ENCODE results near the gene DCDC1. TPM values are rescaled to one million over a fixed set of nuclear protein-coding genes. Genes with fewer than 3 reads are reported as not detected.

Gene DCDC1
- total and polyA plus RNA-seq, 2 experiments from 2014 or later = 1.1 TPM; not detected in 1

GRCh38 chr11:31415435-31415834, 45.9 kb upstream of the DCDC1 start:
- peaks cover 18% of the 10 kb centered on the region for H3K4me1 ChIP-seq (ENCODE audit: low read depth)
- H3K27ac ChIP-seq = no peak overlapping the region
- no peak overlapping the region for H3K4me3 ChIP-seq
- no peaks in the 10 kb centered on the region for H3K9me3 ChIP-seq (ENCODE audit: low read depth)
- TF ChIP-seq CTCF (IDR thresholded peaks at IDR 0.05; ENCODE audit: low read depth, low read length) = no peak
- DNase-seq (ENCODE audit: low read depth in 1 of 2, low spot score in 1 of 2) = no peak
- H3K36me3 ChIP-seq = no peaks in the 10 kb centered on the region
- H3K27me3 ChIP-seq = no peaks in the 10 kb centered on the region

- no peak for TF ChIP-seq CTCF (IDR thresholded peaks at IDR 0.05; ENCODE audit: low read depth, low read length)
Observed at GRCh38 chr11:31414338-31414737, 44.8 kb upstream of the DCDC1 start.

GRCh38 chr11:31412946-31413345, 43.4 kb upstream of the DCDC1 start:
- H3K27me3 ChIP-seq = no peaks in the 10 kb centered on the region
- no peak overlapping the region for H3K27ac ChIP-seq
- DNase-seq (ENCODE audit: low read depth in 1 of 2, low spot score in 1 of 2) = peak in 1 of 2 donors; percentile 56
- no peaks in the 10 kb centered on the region for H3K9me3 ChIP-seq (ENCODE audit: low read depth)
- H3K4me3 ChIP-seq = no peak overlapping the region
- no peak for TF ChIP-seq CTCF (IDR thresholded peaks at IDR 0.05; ENCODE audit: low read depth, low read length)
- no peaks in the 10 kb centered on the region for H3K36me3 ChIP-seq
- no peaks in the 10 kb centered on the region for H3K4me1 ChIP-seq (ENCODE audit: low read depth)

More at GRCh38 chr11:31414338-31414737, 44.8 kb upstream of the DCDC1 start:
- no peak overlapping the region for H3K4me3 ChIP-seq
- no peaks in the 10 kb centered on the region for H3K9me3 ChIP-seq (ENCODE audit: low read depth)
- DNase-seq (ENCODE audit: low read depth in 1 of 2, low spot score in 1 of 2) = no peak
- H3K36me3 ChIP-seq = no peaks in the 10 kb centered on the region
- peaks cover 7% of the 10 kb centered on the region for H3K4me1 ChIP-seq (ENCODE audit: low read depth)
- H3K27me3 ChIP-seq = no peaks in the 10 kb centered on the region
- no peak overlapping the region for H3K27ac ChIP-seq

- Histone ChIP-seq H3K27ac (no peak overlapping the region), H3K4me3 (no peak overlapping the region), H3K9me3 (ENCODE audit: low read depth) (no peaks in the 10 kb centered on the region), H3K4me1 (ENCODE audit: low read depth) (no peaks in the 10 kb centered on the region), H3K27me3 (no peaks in the 10 kb centered on the region), H3K36me3 (no peaks in the 10 kb centered on the region)
- no peak for TF ChIP-seq CTCF (IDR thresholded peaks at IDR 0.05; ENCODE audit: low read depth, low read length)
- DNase-seq (ENCODE audit: low read depth in 1 of 2, low spot score in 1 of 2) = no peak
Observed at GRCh38 chr11:31408201-31408600, 38.7 kb upstream of the DCDC1 start.

GRCh38 chr11:31404614-31405013, 35.1 kb upstream of the DCDC1 start:
- Histone ChIP-seq H3K4me3 (no peak overlapping the region), H3K27ac (no peak overlapping the region), H3K27me3 (no peaks in the 10 kb centered on the region), H3K36me3 (no peaks in the 10 kb centered on the region), H3K4me1 (ENCODE audit: low read depth) (no peaks in the 10 kb centered on the region), H3K9me3 (ENCODE audit: low read depth) (no peaks in the 10 kb centered on the region)
- DNase-seq (ENCODE audit: low read depth in 1 of 2, low spot score in 1 of 2) = no peak
- TF ChIP-seq CTCF (IDR thresholded peaks at IDR 0.05; ENCODE audit: low read depth, low read length) = no peak
